Measurements from ENCODE around the gene RNF213.

The RNF213 gene

DNA sequence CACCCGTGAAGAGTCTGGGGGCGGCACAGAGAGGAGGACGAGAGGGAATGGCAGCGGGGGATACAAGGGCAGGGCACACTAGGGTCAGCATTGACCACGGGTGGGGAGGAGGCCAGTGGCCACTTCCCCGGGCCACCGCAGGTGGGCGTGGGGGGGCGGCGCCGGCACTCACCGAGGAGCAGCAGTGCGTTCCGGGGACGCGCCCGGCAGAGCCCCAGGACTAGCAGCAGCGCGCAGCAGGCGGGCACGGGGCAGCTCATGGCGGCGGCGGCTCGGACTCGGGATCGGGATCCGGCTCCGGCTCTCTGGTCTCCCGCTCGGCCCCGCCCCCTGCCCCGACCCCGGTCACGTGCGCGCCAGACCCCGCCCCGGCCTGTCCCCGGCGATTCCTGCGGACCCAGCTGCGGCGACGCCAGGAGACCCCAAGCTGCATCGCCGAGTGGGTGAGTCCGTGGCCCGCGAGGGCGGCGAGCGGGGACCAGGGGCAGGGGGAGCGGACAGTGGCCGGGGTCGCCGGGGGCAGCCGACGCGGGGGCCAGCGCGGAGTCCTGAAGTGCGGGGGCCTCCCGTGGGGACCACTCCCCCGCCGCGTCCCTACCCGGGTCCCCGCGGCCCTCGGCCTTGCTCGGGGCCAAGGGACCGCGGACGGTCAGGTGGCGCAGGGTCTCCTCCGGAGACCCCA, 40.5 kb upstream of the RNF213 start, which contains the start of the genes SGSH and SLC26A11 (continued):
- TF ChIP-seq ZBTB1 (tag by site-specific recombination; IDR thresholded peaks at IDR 0.05), result no peak
- TF ChIP-seq, protein P1, sequence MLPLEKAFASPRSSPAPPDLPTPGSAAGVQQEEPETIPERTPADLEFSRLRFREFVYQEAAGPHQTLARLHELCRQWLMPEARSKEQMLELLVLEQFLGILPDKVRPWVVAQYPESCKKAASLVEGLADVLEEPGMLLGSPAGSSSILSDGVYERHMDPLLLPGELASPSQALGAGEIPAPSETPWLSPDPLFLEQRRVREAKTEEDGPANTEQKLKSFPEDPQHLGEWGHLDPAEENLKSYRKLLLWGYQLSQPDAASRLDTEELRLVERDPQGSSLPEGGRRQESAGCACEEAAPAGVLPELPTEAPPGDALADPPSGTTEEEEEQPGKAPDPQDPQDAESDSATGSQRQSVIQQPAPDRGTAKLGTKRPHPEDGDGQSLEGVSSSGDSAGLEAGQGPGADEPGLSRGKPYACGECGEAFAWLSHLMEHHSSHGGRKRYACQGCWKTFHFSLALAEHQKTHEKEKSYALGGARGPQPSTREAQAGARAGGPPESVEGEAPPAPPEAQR (tag by site-specific recombination; IDR thresholded peaks at IDR 0.05), result no peak
- TF ChIP-seq, protein P2, sequence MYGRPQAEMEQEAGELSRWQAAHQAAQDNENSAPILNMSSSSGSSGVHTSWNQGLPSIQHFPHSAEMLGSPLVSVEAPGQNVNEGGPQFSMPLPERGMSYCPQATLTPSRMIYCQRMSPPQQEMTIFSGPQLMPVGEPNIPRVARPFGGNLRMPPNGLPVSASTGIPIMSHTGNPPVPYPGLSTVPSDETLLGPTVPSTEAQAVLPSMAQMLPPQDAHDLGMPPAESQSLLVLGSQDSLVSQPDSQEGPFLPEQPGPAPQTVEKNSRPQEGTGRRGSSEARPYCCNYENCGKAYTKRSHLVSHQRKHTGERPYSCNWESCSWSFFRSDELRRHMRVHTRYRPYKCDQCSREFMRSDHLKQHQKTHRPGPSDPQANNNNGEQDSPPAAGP (tag by site-specific recombination; IDR thresholded peaks at IDR 0.05), result 0 out of 2 replicates have a peak, but pooled peaks have one; percentile 19
- TF ChIP-seq ZNF776 (tag by site-specific recombination; IDR thresholded peaks at IDR 0.05; ENCODE audit: borderline replicate concordance), result no peak
- TF ChIP-seq, protein P3, sequence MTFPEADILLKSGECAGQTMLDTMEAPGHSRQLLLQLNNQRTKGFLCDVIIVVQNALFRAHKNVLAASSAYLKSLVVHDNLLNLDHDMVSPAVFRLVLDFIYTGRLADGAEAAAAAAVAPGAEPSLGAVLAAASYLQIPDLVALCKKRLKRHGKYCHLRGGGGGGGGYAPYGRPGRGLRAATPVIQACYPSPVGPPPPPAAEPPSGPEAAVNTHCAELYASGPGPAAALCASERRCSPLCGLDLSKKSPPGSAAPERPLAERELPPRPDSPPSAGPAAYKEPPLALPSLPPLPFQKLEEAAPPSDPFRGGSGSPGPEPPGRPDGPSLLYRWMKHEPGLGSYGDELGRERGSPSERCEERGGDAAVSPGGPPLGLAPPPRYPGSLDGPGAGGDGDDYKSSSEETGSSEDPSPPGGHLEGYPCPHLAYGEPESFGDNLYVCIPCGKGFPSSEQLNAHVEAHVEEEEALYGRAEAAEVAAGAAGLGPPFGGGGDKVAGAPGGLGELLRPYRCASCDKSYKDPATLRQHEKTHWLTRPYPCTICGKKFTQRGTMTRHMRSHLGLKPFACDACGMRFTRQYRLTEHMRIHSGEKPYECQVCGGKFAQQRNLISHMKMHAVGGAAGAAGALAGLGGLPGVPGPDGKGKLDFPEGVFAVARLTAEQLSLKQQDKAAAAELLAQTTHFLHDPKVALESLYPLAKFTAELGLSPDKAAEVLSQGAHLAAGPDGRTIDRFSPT (tag by site-specific recombination; IDR thresholded peaks at IDR 0.05), result peak; percentile 72; the same call in 1 of the 2 replicates
- TF ChIP-seq ZNF654 (tag by site-specific recombination; IDR thresholded peaks at IDR 0.05; ENCODE audit: low read depth), result no peak
- no peak for TF ChIP-seq ZNF121 (tag by site-specific recombination; IDR thresholded peaks at IDR 0.05)
- no peak for TF ChIP-seq ZNF37A (tag by site-specific recombination; IDR thresholded peaks at IDR 0.05)
- no peak for TF ChIP-seq ZNF514 (tag by site-specific recombination; IDR thresholded peaks at IDR 0.05)

DNA sequence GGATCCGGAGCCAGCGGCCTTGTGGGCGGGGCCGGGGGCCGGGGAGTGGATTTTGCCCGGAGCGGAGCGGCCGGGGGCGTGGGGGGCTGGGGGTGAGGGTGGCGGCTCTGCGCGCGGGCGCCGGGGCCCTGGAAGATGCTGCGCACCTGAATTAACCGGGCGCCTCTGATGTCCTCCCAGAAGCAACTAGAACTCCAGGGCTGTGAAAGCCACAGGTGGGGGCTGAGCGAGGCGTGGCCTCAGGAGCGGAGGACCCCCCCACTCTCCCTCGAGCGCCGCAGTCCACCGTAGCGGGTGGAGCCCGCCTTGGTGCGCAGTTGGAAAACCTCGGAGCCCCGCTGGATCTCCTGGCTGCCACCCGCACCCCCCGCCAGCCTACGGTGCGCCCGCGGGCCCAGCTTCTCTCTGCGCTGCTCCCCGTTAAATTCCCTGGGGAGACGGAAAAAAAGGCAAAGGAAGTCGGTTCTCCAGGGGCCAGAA, 39.9 kb upstream of the RNF213 start:
- Histone ChIP-seq H3K4me3 (ENCODE audit: low read depth, low read length) (peak overlapping the region; percentile 82), H3K4me1 (ENCODE audit: control insufficient read depth, insufficient read depth, low read length) (peaks cover 8% of the 10 kb centered on the region; the same call in 1 of the 2 replicates), H3K27ac (ENCODE audit: extremely low read depth, low read depth, low read length) (peak overlapping the region; percentile 93; the same call in 1 of the 2 replicates), H3K9me3 (ENCODE audit: control insufficient read depth, insufficient read depth, low read depth, low read length) (no peaks in the 10 kb centered on the region), H3K36me3 (ENCODE audit: control insufficient read depth in 2 of 2, insufficient read depth in 1 of 2, low read length in 2 of 2) (peaks cover 8 to 47% of the 10 kb centered on the region in 2 experiments)
- ChIA-PET POLR2A (interaction anchor here (0.5 to 2.4 kb wide), 7 partner anchors 10 to 590 kb away, joined by 3 to 11 read pairs (median 5); no protein-coding TSS in a partner anchor), CTCF (no interaction called here)
- TF ChIP-seq ZIC2 (tag by site-specific recombination; IDR thresholded peaks at IDR 0.05), result peak; percentile 68
- TF ChIP-seq SCRT1 (tag by site-specific recombination; IDR thresholded peaks at IDR 0.05; ENCODE audit: borderline replicate concordance), result peak; percentile 68
- TF ChIP-seq SCRT2 (tag by site-specific recombination; IDR thresholded peaks at IDR 0.05), result peak; percentile 98
- TF ChIP-seq, protein P4, sequence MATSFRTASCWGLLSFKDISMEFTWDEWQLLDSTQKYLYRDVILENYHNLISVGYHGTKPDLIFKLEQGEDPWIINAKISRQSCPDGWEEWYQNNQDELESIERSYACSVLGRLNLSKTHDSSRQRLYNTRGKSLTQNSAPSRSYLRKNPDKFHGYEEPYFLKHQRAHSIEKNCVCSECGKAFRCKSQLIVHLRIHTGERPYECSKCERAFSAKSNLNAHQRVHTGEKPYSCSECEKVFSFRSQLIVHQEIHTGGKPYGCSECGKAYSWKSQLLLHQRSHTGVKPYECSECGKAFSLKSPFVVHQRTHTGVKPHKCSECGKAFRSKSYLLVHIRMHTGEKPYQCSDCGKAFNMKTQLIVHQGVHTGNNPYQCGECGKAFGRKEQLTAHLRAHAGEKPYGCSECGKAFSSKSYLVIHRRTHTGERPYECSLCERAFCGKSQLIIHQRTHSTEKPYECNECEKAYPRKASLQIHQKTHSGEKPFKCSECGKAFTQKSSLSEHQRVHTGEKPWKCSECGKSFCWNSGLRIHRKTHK (tag by site-specific recombination; IDR thresholded peaks at IDR 0.05), result no peak
- no peak for TF ChIP-seq ZNF830 (tag by site-specific recombination; IDR thresholded peaks at IDR 0.05; ENCODE audit: low read depth)
- TF ChIP-seq ZNF394 (tag by site-specific recombination; IDR thresholded peaks at IDR 0.05; ENCODE audit: borderline replicate concordance), result peak; percentile 51; the same call in 1 of the 2 replicates

All from HEK293 (cell line).